ENCODE measurements around the gene ARPC1A. TPM values are rescaled to one million over a fixed set of nuclear protein-coding genes. Genes with fewer than 3 reads are reported as not detected.
"Not testable (repeated sequence)": the region's sequence is repeated elsewhere in the genome, so short reads cannot be mapped to it uniquely, and the experiment has no call there.

The ARPC1A gene
- total and polyA plus RNA-seq, 2 donors from 2014 or later, result 117 to 119 TPM

DNA sequence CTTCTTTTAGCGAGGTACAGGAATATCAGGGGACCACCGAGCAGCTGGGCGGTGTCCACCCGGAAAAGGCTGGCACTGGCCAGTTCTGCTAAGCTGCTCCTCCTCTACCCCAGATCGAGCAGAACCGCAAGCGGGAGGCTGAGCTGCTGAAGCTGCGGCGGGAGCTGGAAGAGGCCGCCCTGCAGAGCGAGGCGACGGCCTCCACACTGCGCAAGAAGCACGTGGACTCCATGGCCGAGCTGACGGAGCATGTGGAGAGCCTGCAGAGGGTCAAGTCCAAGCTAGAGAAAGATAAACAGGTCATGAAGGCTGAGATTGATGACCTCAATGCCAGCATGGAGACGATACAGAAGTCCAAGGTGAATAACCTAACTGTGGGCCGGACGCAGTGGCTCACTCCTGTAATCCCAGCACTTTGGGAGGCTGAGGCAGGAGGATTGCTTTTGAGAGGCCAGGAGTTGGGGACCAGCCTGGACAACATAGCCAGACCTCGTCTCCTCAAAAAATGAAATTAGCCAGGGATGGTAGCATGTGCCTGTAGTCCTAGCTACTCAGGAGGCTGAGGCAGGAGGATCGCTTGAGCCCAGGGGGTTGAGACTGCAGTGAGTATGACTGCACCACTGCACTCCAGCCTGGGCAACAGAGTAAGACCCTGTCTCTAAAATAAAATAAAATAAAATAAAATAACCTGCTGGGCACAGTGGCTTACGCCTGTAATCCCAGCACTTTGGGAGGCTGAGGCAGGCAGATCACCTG, 37.7 kb upstream of the ARPC1A start:
- H3K9me3 ChIP-seq (ENCODE audit: control insufficient read depth in 2 of 3, insufficient read depth in 1 of 3, low read length in 3 of 3), result no peaks in the 10 kb centered on the region
- no peak for DNase-seq
- H3K27me3 ChIP-seq (ENCODE audit: control insufficient read depth, insufficient read depth, low read length), result no peaks in the 10 kb centered on the region
- no peak overlapping the region for H3K27ac ChIP-seq (ENCODE audit: low read depth in 2 of 2, low read length in 2 of 2)
- no peaks in the 10 kb centered on the region for H3K4me1 ChIP-seq (ENCODE audit: control insufficient read depth in 2 of 3, insufficient read depth in 2 of 3, low read depth in 1 of 3, low read length in 3 of 3)
- no peak for FAIRE-seq
- H3K9ac ChIP-seq (ENCODE audit: low read length in 3 of 3), result no peak overlapping the region
- TF ChIP-seq, protein P1, sequence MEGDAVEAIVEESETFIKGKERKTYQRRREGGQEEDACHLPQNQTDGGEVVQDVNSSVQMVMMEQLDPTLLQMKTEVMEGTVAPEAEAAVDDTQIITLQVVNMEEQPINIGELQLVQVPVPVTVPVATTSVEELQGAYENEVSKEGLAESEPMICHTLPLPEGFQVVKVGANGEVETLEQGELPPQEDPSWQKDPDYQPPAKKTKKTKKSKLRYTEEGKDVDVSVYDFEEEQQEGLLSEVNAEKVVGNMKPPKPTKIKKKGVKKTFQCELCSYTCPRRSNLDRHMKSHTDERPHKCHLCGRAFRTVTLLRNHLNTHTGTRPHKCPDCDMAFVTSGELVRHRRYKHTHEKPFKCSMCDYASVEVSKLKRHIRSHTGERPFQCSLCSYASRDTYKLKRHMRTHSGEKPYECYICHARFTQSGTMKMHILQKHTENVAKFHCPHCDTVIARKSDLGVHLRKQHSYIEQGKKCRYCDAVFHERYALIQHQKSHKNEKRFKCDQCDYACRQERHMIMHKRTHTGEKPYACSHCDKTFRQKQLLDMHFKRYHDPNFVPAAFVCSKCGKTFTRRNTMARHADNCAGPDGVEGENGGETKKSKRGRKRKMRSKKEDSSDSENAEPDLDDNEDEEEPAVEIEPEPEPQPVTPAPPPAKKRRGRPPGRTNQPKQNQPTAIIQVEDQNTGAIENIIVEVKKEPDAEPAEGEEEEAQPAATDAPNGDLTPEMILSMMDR (IDR thresholded peaks at IDR 0.05; ENCODE audit: borderline replicate concordance, extremely low read depth, insufficient read depth), result no peak
- intact Hi-C loops (cut with DNase I), result no loop called here
- H3K36me3 ChIP-seq (ENCODE audit: control insufficient read depth in 2 of 3, insufficient read depth in 3 of 3, low read length in 3 of 3), result no peaks in the 10 kb centered on the region
- H3K4me3 ChIP-seq (ENCODE audit: low read length in 3 of 3), result no peak overlapping the region

DNA sequence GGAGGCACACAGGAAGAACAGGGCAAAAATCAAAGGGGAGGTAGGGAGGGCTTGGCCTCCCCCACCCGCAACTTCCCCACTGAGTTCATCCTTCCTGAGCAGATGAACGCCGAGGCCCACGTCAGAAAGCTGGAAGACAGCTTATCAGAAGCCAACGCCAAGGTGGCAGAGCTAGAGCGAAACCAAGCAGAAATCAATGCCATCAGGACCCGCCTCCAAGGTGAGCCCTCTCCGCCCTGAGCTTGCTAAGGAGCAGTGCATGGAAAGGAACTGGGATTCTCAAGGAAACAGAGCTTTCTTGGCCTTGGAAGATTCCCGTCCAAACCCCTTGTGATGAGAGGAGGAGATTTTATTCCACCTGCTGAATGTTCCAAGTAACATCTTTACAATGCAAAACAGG, 36.5 kb upstream of the ARPC1A start:
- intact Hi-C loops (cut with DNase I), result no loop called here
- FAIRE-seq, result no peak
- no peaks in the 10 kb centered on the region for H3K27me3 ChIP-seq (ENCODE audit: control insufficient read depth, insufficient read depth, low read length)
- no peak overlapping the region for H3K27ac ChIP-seq (ENCODE audit: low read depth in 2 of 2, low read length in 2 of 2)
- TF ChIP-seq, protein P1 (IDR thresholded peaks at IDR 0.05; ENCODE audit: borderline replicate concordance, extremely low read depth, insufficient read depth), result no peak
- no peaks in the 10 kb centered on the region for H3K36me3 ChIP-seq (ENCODE audit: control insufficient read depth in 2 of 3, insufficient read depth in 3 of 3, low read length in 3 of 3)
- H3K9ac ChIP-seq (ENCODE audit: low read length in 3 of 3), result no peak overlapping the region
- DNase-seq, result no peak
- no peak overlapping the region for H3K4me3 ChIP-seq (ENCODE audit: low read length in 3 of 3)
- no peaks in the 10 kb centered on the region for H3K9me3 ChIP-seq (ENCODE audit: control insufficient read depth in 2 of 3, insufficient read depth in 1 of 3, low read length in 3 of 3)
- no peaks in the 10 kb centered on the region for H3K4me1 ChIP-seq (ENCODE audit: control insufficient read depth in 2 of 3, insufficient read depth in 2 of 3, low read depth in 1 of 3, low read length in 3 of 3)

DNA sequence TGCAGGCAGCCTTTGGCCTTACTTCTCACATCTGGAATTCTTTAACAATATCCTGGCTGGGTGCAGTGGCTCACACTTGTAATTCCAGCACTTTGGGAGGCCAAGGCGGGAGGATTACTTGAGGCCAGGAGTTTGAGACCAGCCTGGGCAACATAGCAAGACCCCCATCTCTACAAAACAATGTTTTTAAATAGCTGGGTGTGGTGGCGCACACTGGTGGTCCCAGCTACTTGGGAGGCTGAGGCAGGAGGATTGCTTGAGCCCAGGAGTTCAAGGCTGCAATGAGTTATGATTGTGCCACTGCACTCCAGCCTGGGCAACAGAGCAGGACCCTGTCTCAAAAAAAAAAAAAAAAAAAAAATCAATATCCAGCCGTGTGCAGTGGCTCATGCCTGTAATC, 35.5 kb upstream of the ARPC1A start:
- H3K27ac ChIP-seq (ENCODE audit: low read depth in 2 of 2, low read length in 2 of 2); H3K9me3 ChIP-seq (ENCODE audit: control insufficient read depth in 2 of 3, insufficient read depth in 1 of 3, low read length in 3 of 3); H3K27me3 ChIP-seq (ENCODE audit: control insufficient read depth, insufficient read depth, low read length); H3K36me3 ChIP-seq (ENCODE audit: control insufficient read depth in 2 of 3, insufficient read depth in 3 of 3, low read length in 3 of 3); intact Hi-C loops (cut with DNase I); H3K4me3 ChIP-seq (ENCODE audit: low read length in 3 of 3); H3K9ac ChIP-seq (ENCODE audit: low read length in 3 of 3); H3K4me1 ChIP-seq (ENCODE audit: control insufficient read depth in 2 of 3, insufficient read depth in 2 of 3, low read depth in 1 of 3, low read length in 3 of 3); FAIRE-seq; DNase-seq: not testable (repeated sequence)

DNA sequence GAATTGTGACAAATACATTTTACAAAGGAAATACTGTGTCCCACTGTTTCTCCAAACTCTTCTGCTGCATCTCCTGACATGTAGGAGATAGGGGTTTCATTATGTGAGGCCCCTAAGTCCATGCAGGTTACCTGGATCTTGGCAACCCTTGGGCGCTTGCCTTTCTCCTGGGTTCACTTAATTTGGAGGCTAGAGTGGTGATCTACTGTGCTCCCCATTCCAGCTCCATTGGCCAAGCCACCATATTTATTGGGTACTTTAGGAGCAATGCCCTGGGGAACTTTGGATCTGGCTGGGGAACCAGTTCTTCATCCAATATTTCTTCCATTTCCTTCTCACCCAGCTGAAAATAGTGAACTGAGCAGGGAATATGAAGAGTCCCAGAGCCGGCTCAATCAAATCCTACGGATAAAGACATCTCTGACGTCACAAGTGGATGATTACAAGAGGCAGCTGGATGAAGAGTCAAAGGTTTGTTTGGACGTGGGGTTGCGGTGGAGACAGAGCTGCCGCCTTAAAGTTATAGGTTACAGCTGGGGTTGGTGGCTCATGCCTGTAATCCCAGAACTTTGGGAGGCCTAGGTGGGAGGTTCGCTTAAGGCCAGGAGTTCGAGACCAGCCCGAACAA, 34.6 kb upstream of the ARPC1A start:
- TF ChIP-seq, protein P1 (IDR thresholded peaks at IDR 0.05; ENCODE audit: borderline replicate concordance, extremely low read depth, insufficient read depth), result no peak
- H3K27me3 ChIP-seq (ENCODE audit: control insufficient read depth, insufficient read depth, low read length), result no peaks in the 10 kb centered on the region
- H3K36me3 ChIP-seq (ENCODE audit: control insufficient read depth in 2 of 3, insufficient read depth in 3 of 3, low read length in 3 of 3), result no peaks in the 10 kb centered on the region
- DNase-seq (peak in 3 of 5 donors; percentile 27 to 76 (median 39)), FAIRE-seq (no peak)
- no peaks in the 10 kb centered on the region for H3K4me1 ChIP-seq (ENCODE audit: control insufficient read depth in 2 of 3, insufficient read depth in 2 of 3, low read depth in 1 of 3, low read length in 3 of 3)
- H3K9me3 ChIP-seq (ENCODE audit: control insufficient read depth in 2 of 3, insufficient read depth in 1 of 3, low read length in 3 of 3), result no peaks in the 10 kb centered on the region
- H3K27ac ChIP-seq (ENCODE audit: low read depth in 2 of 2, low read length in 2 of 2), result no peak overlapping the region
- no peak overlapping the region for H3K4me3 ChIP-seq (ENCODE audit: low read length in 3 of 3)
- no peak overlapping the region for H3K9ac ChIP-seq (ENCODE audit: low read length in 3 of 3)
- intact Hi-C loops (cut with DNase I), result no loop called here

All from kidney (tissue), 14 donors.